DOHH2 (cell line): ENCODE measurements around the gene CACNA2D2.

ENCODE experiments used
- H3F3A ChIP-seq: fragments of 200-600 bp; sonication (generic), shearing (Covaris generic); 2 replicates; pipeline ENCODE4 v1.6.0; 2016; ENCODE audit warnings: antibody characterized with exemption, mild to moderate bottlenecking; ENCODE audit not compliant: control insufficient read depth, insufficient read depth
- H3K27ac ChIP-seq: fragments of 200-600 bp; sonication (generic); 2 replicates; pipeline ENCODE4 v1.5.1; 2014; ENCODE audit warnings: low read depth, mild to moderate bottlenecking, low read length, moderate library complexity
- H3K27me3 ChIP-seq: fragments of 200-600 bp; sonication (generic); 2 replicates; pipeline ENCODE4 v1.6.1; 2014; ENCODE audit warnings: mild to moderate bottlenecking, low read length, mixed read lengths; ENCODE audit not compliant: control insufficient read depth
- H3K36me3 ChIP-seq: fragments of 200-600 bp; sonication (generic); 2 replicates; pipeline ENCODE4 v1.6.1; 2014; ENCODE audit warnings: mild to moderate bottlenecking, low read length, moderate library complexity, mixed read lengths; ENCODE audit not compliant: control insufficient read depth
- H3K4me1 ChIP-seq: fragments of 200-600 bp; sonication (generic); 2 replicates; pipeline ENCODE4 v1.6.1; 2014; ENCODE audit warnings: mild to moderate bottlenecking, low read length, mixed read lengths; ENCODE audit not compliant: control insufficient read depth
- H3K4me2 ChIP-seq: fragments of 200-600 bp; sonication (generic); 2 replicates; pipeline ENCODE4 v1.6.0; 2014; ENCODE audit warnings: mild to moderate bottlenecking, low read length, moderate library complexity
- H3K4me3 ChIP-seq: fragments of 200-600 bp; sonication (generic); 2 replicates; pipeline ENCODE4 v1.5.1; 2014; ENCODE audit warnings: mild to moderate bottlenecking, low read length, mixed read lengths
- H3K79me2 ChIP-seq: fragments of 200-600 bp; sonication (generic); 2 replicates; pipeline ENCODE4 v1.6.1; 2014; ENCODE audit warnings: mild to moderate bottlenecking, low read length, mixed read lengths; ENCODE audit not compliant: control insufficient read depth
- H3K9me2 ChIP-seq: fragments of 200-600 bp; sonication (generic); replicated peaks from 2 replicates; pipeline ENCODE4 v1.6.1; 2014; ENCODE audit warnings: mild to moderate bottlenecking, low read length, mixed read lengths; ENCODE audit not compliant: control insufficient read depth
- H3K9me3 ChIP-seq: fragments of 200-600 bp; sonication (generic); 2 replicates; pipeline ENCODE4 v1.6.1; 2014; ENCODE audit warnings: antibody characterized with exemption, low read length, mixed read lengths; ENCODE audit not compliant: control insufficient read depth, insufficient read depth
- H4K20me1 ChIP-seq: fragments of 200-600 bp; sonication (generic); 2 replicates; pipeline ENCODE4 v1.6.0; 2014; ENCODE audit warnings: low read depth, mild to moderate bottlenecking, antibody characterized with exemption, low read length, moderate library complexity; ENCODE audit not compliant: control insufficient read depth, insufficient read depth
- CTCF ChIP-seq: fragments of 200-600 bp; sonication (generic); IDR thresholded peaks from one replicate; pipeline ENCODE4 v1.5.1; 2014; ENCODE audit warnings: antibody characterized with exemption, mild to moderate bottlenecking, low read depth, low read length; ENCODE audit not compliant: poor library complexity, severe bottlenecking
- EZH2phosphoT487 ChIP-seq: fragments of 200-600 bp; sonication (generic); IDR thresholded peaks from 2 replicates; pipeline ENCODE4 v1.6.1; 2017; ENCODE audit warnings: borderline replicate concordance, mild to moderate bottlenecking, antibody characterized with exemption, low read length, moderate library complexity, mixed read lengths

Gene CACNA2D2

GRCh38 chr3:50395070-50395860 lies 108.2 kb downstream of the CACNA2D2 start:
- Histone ChIP-seq H3K27me3 (peaks cover 12% of the 10 kb centered on the region), H3K4me3 (no peak overlapping the region), H3K9me2 (no peaks in the 10 kb centered on the region), H3F3A (no peaks in the 10 kb centered on the region), H3K9me3 (no peaks in the 10 kb centered on the region), H3K4me2 (no peak overlapping the region), H3K36me3 (no peaks in the 10 kb centered on the region), H3K79me2 (no peaks in the 10 kb centered on the region), H4K20me1 (no peaks in the 10 kb centered on the region), H3K4me1 (no peaks in the 10 kb centered on the region), H3K27ac (no peak overlapping the region)
- TF ChIP-seq EZH2phosphoT487 (no peak), CTCF (no peak)

GRCh38 chr3:50393061-50393460 lies 110.4 kb downstream of the CACNA2D2 start:
- no peaks in the 10 kb centered on the region for H3K36me3 ChIP-seq
- H3K9me2 ChIP-seq = no peaks in the 10 kb centered on the region
- no peaks in the 10 kb centered on the region for H3F3A ChIP-seq
- no peak overlapping the region for H3K4me2 ChIP-seq
- no peaks in the 10 kb centered on the region for H3K9me3 ChIP-seq
- no peaks in the 10 kb centered on the region for H3K79me2 ChIP-seq
- H3K4me1 ChIP-seq = no peaks in the 10 kb centered on the region
- no peak overlapping the region for H3K27ac ChIP-seq
- no peak overlapping the region for H3K4me3 ChIP-seq
- H4K20me1 ChIP-seq = no peaks in the 10 kb centered on the region
- no peak for TF ChIP-seq EZH2phosphoT487
- no peak for TF ChIP-seq CTCF
- peaks cover 12% of the 10 kb centered on the region for H3K27me3 ChIP-seq

GRCh38 chr3:50392101-50392715 lies 111.2 kb downstream of the CACNA2D2 start:
- Histone ChIP-seq H4K20me1 (no peaks in the 10 kb centered on the region), H3K79me2 (no peaks in the 10 kb centered on the region), H3K9me2 (no peaks in the 10 kb centered on the region), H3K9me3 (no peaks in the 10 kb centered on the region), H3K27me3 (peaks cover 12% of the 10 kb centered on the region), H3K4me1 (no peaks in the 10 kb centered on the region), H3K4me2 (no peak overlapping the region), H3K36me3 (no peaks in the 10 kb centered on the region), H3F3A (no peaks in the 10 kb centered on the region), H3K4me3 (no peak overlapping the region), H3K27ac (no peak overlapping the region)
- TF ChIP-seq EZH2phosphoT487 = no peak
- TF ChIP-seq CTCF = no peak
